ENCODE results near the gene CD9. TPM values are rescaled to one million over a fixed set of nuclear protein-coding genes. Genes with fewer than 3 reads are reported as not detected.

The CD9 gene
- 1 to 10 TPM in 1 of 2 experiments, under 1 TPM in 1; 0.91 to 1.3 TPM for total RNA-seq

DNA sequence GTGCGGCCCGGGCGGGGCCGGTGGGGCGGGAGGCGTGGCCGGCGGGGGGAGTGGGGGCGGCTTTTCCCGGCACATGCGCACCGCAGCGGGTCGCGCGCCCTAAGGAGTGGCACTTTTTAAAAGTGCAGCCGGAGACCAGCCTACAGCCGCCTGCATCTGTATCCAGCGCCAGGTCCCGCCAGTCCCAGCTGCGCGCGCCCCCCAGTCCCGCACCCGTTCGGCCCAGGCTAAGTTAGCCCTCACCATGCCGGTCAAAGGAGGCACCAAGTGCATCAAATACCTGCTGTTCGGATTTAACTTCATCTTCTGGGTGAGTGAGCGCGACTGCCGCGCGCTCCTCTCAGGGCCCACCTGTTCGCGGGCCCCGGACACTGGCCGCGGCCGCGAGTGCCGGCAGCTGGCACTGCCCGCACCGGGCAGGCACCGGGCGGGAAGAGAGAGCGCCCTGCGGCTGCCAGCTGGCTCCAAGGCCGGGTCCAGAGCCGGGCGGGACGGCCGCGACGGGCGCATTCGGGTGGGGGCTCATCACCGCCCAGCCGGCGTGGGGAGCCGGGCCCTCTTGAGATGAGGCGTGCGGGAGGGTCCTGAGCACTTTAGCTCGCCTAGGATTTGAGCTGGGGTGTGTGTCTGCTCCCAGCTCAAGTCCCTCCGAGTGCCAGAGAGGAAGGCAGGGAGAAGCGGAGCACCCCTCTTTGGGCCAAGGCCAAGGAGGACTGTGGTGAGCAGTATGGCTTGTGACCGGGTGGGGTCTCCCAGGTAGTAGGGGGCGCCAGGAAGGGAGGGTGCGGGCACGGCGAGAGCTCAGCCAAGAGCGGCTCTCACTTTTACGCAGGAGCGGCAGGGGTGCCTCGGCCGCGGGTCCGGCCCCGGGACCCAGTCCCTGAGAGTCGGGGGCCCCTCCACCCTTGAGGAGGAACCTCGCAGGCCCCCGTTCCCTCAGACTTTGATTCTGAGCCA is at the start of gene CD9:
Gene CD9 (plus strand): TSS at position 145 of the 957 bp plus-strand sequence. CDS start 100 bp downstream, at position 245.

Other genes starting within 250 kb of the CD9 start
- gene VWF, start 75.7 kb upstream of the CD9 start, total RNA-seq: under 1 TPM; 0.08 to 0.24 TPM
- gene PLEKHG6, start 110.3 kb downstream of the CD9 start, total RNA-seq: not detected
- gene TNFRSF1A, start 141.7 kb downstream of the CD9 start, total RNA-seq: 10 to 100 TPM; 55.4 to 59.9 TPM
- gene SCNN1A, start 175.2 kb downstream of the CD9 start, total RNA-seq: under 1 TPM; 0.43 to 0.88 TPM
- gene LTBR, start 183.8 kb downstream of the CD9 start, total RNA-seq: under 1 TPM; 0.35 to 0.72 TPM
- gene CD27, start 244.6 kb downstream of the CD9 start, total RNA-seq: 100 to 1,000 TPM; 160 to 162 TPM